Motor neuron (in vitro differentiated cells): ENCODE data around the gene HDAC2. TPM values are rescaled to one million over a fixed set of nuclear protein-coding genes. Genes with fewer than 3 reads are reported as not detected.
"Not testable (repeated sequence)": the region's sequence is repeated elsewhere in the genome, so short reads cannot be mapped to it uniquely, and the experiment has no call there.

Source experiments
- ATAC-seq, 8 experiments: fragments of 200-7000 bp; cut with Tn5 transposase; replicated peaks in 6 of 8; 2 replicates each; pipeline ENCODE4 v1.8.0; 2021; ENCODE audit warnings: mild to moderate bottlenecking in 8 of 8, moderate library complexity in 8 of 8
- H3K27ac ChIP-seq, 2 donors: fragments of 250-450 bp; sonication (Bioruptor Pico); 2 replicates each; pipeline ENCODE4 v1.9.0; 2021; ENCODE audit warnings: antibody characterized with exemption in 2 of 2, mild to moderate bottlenecking in 2 of 2, moderate library complexity in 1 of 2
- H3K4me1 ChIP-seq, 2 donors: fragments of 250-450 bp; sonication (Bioruptor Pico); replicated peaks in 1 of 2; 2 replicates each; pipeline ENCODE4 v1.6.1; 2021; ENCODE audit warnings: antibody characterized with exemption in 2 of 2, mild to moderate bottlenecking in 2 of 2, moderate library complexity in 1 of 2
- H3K4me3 ChIP-seq, 5 donors: fragments of 250-450 bp; sonication (Bioruptor Pico); 2 replicates each; pipeline ENCODE4 v1.9.0; 2021; ENCODE audit warnings: antibody characterized with exemption in 5 of 5, mild to moderate bottlenecking in 5 of 5, moderate library complexity in 4 of 5
- WGBS, 10 experiments: fragments of 450-650 bp; shearing (Covaris generic); methylation state at CpG; one replicate each; pipeline ENCODE4 v1.0.0; 2022; 5-methylcytosine and 5-hydroxymethylcytosine counted together
- in situ Hi-C, 9 experiments: fragments of 400-800 bp; cut with MboI; loops; one replicate each; pipeline ENCODE4 v1.15.0; 2021; ENCODE audit warnings: low sequenced_read_pairs in 9 of 9, low pct_unique_long_range_greater_than_20kb in 2 of 9; ENCODE audit not compliant: unreplicated experiment in 9 of 9
- total RNA-seq, 8 experiments: library from RNA; unstranded; fragments of 300-600 nt; gene quantifications; 2 replicates each; pipeline versions ENCODE4 v1.2.3 to v1.2.4, GENCODE V29; 2022

HDAC2 gene
- total RNA-seq, 8 experiments from 2014 or later: 95.8 to 356 (median 205) TPM

DNA sequence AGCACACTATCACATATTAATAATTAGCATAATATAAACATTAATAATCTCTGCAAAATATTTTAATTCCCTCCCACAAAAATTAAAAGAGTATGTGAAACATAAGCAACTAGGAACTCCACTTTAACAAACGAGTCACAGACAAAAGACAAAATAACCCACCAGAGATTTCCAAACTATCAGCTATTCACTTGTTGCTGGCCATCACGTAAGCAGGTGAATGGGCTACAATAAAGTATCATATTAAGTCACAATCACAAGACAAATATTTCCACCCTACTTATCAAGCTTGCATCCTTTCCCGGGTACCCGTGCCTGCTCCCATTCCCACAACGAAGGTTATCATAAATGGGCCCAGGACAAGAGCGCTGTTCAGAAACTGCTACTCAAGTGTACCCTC is 2.5 kb downstream of the HDAC2 start:
- WGBS, 10 experiments: 0 to 50% (median 12%) methylated on average over 1 to 6 of the region's 6 CpGs; no CpG with 5 or more reads in 1 of the 10 experiments
- H3K27ac ChIP-seq: no peak overlapping the region
- ATAC-seq: no peak
- in situ Hi-C loops: no loop called here
- H3K4me1 ChIP-seq: peaks cover 4 to 11% of the 10 kb centered on the region in 2 donors
- peak overlapping the region; percentile 91 to 99 (median 99) for H3K4me3 ChIP-seq

DNA sequence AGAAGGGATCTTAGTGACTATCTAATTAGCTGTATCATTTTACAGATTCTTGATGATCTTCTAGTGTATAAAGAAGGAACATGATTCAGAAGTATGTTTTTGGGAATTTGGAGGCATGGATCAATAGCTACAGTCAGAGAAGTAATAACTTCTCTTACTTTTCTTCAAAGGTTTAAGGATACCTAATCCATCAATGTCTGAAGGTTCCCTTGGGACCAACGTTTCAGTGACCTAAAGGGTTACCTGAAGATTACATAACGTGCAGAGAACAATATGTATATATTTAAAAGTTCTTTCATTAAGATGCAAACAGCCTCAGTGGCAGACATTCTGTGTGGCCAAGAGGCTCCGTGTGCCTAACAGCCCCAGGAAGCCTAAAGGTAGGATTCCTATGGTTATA is 3.2 kb downstream of the HDAC2 start:
- ATAC-seq: no peak
- no peak overlapping the region for H3K27ac ChIP-seq
- 0 to 31% (median 10%) methylated on average over 1 to 3 of the region's 3 CpGs; no CpG with 5 or more reads in 1 of the 10 experiments for WGBS, 10 experiments
- in situ Hi-C loops: no loop called here
- peaks cover 4 to 11% of the 10 kb centered on the region in 2 donors for H3K4me1 ChIP-seq
- peak overlapping the region in 3 of 5 donors; percentile 91 to 99 (median 99) for H3K4me3 ChIP-seq

DNA sequence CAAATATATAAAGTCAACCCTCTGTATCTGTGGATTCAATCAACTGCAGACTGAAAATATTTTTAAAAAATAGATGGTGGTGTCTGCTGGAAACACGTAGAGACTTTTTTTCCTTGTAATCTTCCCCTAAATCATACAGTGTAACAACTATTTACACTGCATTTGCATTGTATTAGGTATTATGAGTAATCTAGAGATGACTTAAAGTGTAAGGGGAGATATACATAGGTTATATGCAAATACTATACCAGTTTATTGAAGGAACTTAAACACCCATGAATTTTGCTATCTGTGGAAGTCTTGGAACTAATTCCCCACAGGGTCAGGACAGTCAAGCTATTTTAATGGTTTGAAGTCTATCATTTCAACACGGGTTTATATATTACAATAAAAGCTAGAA is 10.2 kb downstream of the HDAC2 start:
- WGBS, 10 experiments: 0 to 88% (median 75%) methylated on average over 1 to 2 of the region's 2 CpGs
- Histone ChIP-seq H3K27ac (no peak overlapping the region), H3K4me3 (no peak overlapping the region), H3K4me1 (peaks cover 2 to 22% of the 10 kb centered on the region in 2 donors)
- in situ Hi-C loops: no loop called here
- peak in 1 of 8 experiments; percentile 82 for ATAC-seq

DNA sequence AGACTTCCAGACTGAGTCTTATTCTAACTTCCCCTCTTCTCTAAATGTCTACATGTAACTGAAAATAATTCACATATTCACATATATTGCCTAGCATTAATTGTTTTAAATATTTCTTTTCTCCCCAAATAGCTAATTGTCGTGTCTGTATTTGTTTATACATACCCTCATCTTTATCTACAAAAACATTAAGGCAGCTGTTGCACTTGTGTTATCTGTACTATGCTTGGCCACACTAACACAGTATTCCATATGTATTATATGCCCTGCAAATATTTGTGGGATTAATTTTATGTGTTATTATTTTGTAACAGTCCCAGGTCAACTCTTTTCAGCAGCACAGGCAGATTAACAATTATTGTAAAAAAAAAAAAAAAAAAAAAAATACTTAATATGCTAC is 11.7 kb downstream of the HDAC2 start:
- whole genome bisulfite sequencing, 10 experiments: 50 to 100% (median 93%) methylated on average over 1 of the region's 1 CpG; no CpG with 5 or more reads in 2 of the 10 experiments
- no peak overlapping the region for H3K4me3 ChIP-seq
- ATAC-seq: no peak
- in situ Hi-C loops: no loop called here
- peaks cover 2 to 22% of the 10 kb centered on the region in 2 donors for H3K4me1 ChIP-seq
- H3K27ac ChIP-seq: no peak overlapping the region

DNA sequence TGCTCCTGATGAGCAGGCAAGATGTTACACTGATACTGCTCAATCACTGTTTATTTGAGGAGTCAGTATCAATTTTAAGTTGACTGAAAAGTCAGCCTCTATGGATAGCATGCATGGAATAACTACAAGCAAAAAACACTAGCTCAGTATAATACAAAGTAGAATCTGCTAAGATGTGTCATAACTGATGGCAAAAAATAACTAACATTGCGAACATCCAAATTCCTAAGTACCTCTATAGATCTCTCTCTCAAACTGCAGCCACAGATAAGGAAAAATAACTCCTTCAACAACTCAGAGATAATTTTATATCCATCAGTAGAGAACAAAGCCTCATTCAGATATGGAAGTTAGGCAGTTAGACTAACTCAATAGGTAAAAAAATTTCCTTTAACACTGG is 16.3 kb downstream of the HDAC2 start:
- Histone ChIP-seq H3K4me1 (peaks cover 0 to 3% of the 10 kb centered on the region in 2 donors), H3K4me3 (no peak overlapping the region), H3K27ac (no peak overlapping the region)
- ATAC-seq: no peak
- in situ Hi-C loops: no loop called here
- WGBS, 10 experiments: 100% methylated on average over 1 of the region's 1 CpG; no CpG with 5 or more reads in 3 of the 10 experiments

DNA sequence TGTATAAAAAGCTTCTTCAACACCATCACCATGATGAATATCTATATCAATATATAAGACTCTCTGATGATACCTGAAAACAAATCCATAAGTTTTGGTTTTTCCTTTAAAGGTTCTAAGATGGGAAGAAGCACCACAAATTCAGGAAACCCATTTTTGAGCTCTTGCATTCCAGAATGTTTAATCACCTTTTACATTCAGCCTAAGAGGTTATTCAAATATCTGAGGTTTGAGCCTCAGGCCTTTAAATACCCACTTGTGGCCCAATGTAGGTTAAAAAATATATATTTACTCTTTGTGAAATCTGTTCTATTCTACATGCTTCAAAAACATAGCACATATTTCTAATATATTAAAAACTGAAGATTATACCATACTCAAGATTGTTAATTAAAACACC is 17.6 kb downstream of the HDAC2 start:
- Histone ChIP-seq H3K4me3 (no peak overlapping the region), H3K4me1 (no peaks in the 10 kb centered on the region), H3K27ac (no peak overlapping the region)
- in situ Hi-C loops: no loop called here
- ATAC-seq: no peak

DNA sequence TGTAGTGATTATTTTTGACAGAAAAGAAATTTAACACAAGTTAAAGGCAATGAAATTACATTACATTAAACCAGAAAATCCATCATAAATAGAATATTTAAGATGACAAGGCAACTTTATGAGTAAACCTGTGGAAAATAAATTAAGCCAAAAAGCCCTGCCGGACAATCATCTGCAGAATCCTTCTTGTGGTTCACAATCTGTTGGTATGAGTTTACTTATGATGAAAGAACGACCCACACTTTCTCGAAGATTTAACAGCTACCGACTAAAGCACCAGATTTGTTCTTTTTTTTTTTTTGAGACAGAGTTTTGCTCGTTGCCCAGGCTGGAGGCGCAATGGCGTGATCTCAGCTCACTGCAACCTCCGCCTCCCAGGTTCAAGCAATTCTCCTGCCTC is 21.4 kb downstream of the HDAC2 start:
- ATAC-seq: no peak
- no peak overlapping the region for H3K4me3 ChIP-seq
- WGBS, 10 experiments: 80 to 100% (median 93%) methylated on average over 2 to 8 of the region's 8 CpGs; no CpG with 5 or more reads in 1 of the 10 experiments
- no peak overlapping the region for H3K27ac ChIP-seq
- H3K4me1 ChIP-seq: no peaks in the 10 kb centered on the region
- in situ Hi-C loops: no loop called here

DNA sequence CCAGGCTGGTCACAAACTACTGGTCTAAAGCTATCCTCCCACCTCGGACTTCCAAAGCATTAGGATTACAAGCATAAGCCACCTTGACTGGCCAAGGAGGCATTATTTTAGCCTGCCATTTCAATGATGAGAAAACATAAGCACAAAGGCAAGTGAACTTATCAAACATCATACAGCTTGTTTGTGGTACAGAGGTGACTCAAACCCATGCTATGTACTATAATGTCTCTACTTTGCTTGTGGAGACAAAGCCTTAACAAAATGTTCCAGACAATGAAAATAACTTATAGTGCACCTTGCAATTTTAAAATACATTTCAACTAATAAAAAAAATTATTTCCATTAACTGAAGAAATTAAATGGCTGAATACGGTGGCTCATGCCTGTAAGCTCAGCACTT is 26.2 kb downstream of the HDAC2 start:
- Histone ChIP-seq H3K27ac (no peak overlapping the region), H3K4me1 (no peaks in the 10 kb centered on the region), H3K4me3 (no peak overlapping the region)
- ATAC-seq: no peak
- in situ Hi-C loops: no loop called here
- 93 to 100% (median 100%) methylated on average over 1 to 2 of the region's 2 CpGs; no CpG with 5 or more reads in 2 of the 10 experiments for WGBS, 10 experiments

DNA sequence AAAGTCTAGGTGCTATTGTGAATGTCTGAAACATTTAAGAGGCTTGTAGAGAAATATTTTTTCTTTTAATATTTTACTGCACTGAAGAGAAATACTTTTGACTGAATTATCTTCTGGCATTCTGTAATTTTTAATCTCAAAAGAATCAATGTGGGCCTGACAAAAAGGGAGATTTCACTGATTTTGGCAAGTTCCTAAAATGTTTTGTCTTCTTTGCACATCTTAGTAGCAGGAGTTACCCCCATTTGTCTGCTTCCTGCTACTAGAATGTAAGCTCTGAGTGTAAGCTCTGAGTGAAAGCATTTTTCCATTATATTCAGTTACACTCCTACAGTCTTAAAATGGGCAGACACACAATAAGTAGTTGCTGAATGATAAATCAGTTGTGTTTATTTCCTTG is 31.1 kb downstream of the HDAC2 start:
- in situ Hi-C loops: no loop called here
- Histone ChIP-seq H3K27ac (no peak overlapping the region), H3K4me1 (no peaks in the 10 kb centered on the region), H3K4me3 (no peak overlapping the region)
- no peak for ATAC-seq

DNA sequence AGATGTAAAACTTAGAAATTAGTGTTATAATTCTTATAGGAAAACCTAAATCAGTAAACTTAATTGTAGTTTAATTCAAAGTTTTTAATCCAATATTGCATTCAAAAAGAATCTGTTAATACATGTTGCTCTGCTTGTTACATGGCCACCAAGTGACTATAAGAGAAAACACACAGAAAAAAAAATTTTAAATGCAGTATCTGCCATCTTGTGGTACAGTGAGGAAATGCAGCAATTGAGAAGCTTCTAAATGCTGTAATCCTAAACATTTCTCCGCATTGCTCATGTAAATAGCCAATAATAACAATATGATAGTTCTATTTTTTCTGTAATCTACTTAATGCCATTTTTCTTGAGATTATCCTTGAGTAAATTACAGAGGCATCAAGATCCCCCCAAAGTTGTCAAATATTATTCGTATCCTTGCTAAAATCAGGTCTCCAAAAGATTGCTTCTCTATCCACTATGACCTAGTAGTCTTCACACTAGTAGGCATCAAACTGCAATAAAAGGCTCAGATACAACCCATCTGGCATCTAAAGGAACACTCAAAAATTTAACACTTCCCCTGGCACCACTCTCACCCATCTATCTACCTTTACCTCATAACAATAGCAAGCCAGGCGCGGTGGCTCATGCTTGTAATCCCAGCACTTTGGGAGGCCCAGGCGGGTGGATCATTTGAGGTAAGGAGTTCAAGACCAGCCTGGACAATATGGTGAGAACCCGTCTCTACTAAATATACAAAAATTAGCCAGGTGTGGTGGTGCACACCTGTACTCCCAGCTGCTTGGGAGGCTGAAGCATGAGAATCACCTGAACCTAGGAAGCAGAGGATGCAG is 34.6 kb downstream of the HDAC2 start:
- peak in 6 of 8 experiments; percentile 28 to 77 (median 65) for ATAC-seq

DNA sequence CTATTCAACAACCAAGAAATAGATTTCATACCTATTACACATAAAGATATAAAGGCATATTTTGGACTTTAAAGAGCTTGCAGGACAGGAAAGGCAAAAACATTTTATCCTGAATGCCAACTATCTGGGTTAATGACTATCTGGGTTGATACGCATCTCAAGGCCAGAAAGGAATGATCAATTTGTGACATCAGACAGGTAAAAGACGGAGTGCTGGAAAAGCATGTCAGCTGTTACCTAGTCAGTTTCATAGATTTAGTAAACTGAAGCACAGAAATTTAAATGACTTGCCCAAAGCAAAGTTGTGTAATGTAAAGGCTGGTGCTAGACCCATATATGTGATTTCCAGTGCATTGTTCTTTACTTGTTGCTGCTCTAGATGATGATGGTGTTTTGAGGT is 36.8 kb downstream of the HDAC2 start:
- Histone ChIP-seq H3K27ac (no peak overlapping the region), H3K4me3 (no peak overlapping the region), H3K4me1 (no peaks in the 10 kb centered on the region)
- in situ Hi-C loops: no loop called here
- 92 to 100% (median 100%) methylated on average over 1 to 2 of the region's 2 CpGs; no CpG with 5 or more reads in 3 of the 10 experiments for WGBS, 10 experiments
- ATAC-seq: no peak

More for the DNA sequence above, 34.6 kb downstream of the HDAC2 start:
- Histone ChIP-seq H3K4me3 (no peak overlapping the region), H3K4me1 (no peaks in the 10 kb centered on the region), H3K27ac (no peak overlapping the region)
- in situ Hi-C loops: no loop called here
- 29 to 94% (median 86%) methylated on average over 1 to 5 of the region's 6 CpGs for WGBS, 10 experiments

DNA sequence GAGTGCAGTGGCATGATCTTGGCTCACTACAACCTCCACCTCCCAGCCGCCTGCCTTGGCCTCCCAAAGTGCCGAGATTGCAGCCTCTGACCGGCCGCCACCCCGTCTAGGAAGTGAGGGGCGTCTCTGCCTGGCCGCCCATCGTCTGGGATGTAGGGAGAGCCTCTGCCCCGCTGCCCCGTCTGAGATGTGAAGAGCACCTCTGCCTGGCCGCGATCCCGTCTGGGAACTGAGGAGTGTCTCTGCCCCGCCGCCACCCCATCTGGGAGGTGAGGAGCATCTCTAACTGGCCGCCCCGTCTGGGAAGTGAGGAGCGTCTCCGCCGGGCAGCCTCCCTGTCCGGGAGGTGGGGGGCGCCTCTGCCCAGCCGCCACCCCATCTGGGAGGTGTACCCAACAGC is 39.0 kb downstream of the HDAC2 start:
- in situ Hi-C loops, ATAC-seq: not testable (repeated sequence)

DNA sequence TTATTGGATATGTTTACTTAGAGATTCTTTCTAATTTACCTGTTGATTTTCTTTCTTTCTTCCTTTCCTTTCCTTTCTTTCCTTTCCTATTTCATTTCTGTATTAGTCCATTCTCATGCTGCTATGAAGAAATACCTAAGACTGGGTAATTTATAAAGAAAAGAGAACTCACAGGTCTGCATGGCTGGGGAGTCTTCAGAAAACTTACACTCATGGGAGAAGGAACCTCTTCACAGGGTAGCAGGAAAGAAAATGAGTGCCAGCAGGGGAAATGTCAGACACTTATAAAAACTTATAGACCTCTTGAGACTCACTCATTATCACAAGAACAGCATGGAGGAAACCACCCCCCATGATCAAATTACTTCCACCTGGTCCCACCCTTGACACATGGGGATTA is 40.8 kb downstream of the HDAC2 start:
- Histone ChIP-seq H3K4me3 (no peak overlapping the region), H3K4me1 (no peaks in the 10 kb centered on the region), H3K27ac (no peak overlapping the region)
- ATAC-seq: no peak
- in situ Hi-C loops: no loop called here

More for the DNA sequence above, 39.0 kb downstream of the HDAC2 start:
- H3K4me1 ChIP-seq, H3K27ac ChIP-seq, H3K4me3 ChIP-seq: not testable (repeated sequence)
- WGBS, 10 experiments: 100% methylated on average over 4 to 6 of the region's 23 CpGs; no CpG with 5 or more reads in 8 of the 10 experiments

DNA sequence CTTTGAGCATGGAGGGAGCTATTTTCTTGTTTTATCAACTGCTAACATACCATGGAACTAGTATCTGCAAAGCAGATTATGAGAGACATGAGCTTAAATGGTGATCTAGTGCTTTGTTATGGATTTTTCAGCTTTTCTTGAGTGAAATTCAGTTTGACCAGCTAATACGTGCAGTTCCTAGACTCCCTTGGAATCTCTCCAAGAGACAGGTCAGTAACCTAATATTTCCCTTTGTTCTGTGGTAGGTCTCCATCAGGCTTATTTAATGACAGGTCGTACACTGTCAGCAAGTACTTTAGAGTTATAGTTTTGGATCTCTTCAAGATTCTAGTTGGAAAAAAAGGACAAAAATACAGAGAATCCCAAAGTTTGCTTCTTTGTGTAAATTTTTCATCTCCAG is 43.9 kb downstream of the HDAC2 start:
- Histone ChIP-seq H3K4me3 (no peak overlapping the region), H3K4me1 (no peaks in the 10 kb centered on the region), H3K27ac (no peak overlapping the region)
- ATAC-seq: no peak
- 29 to 94% (median 76%) methylated on average over 1 to 2 of the region's 2 CpGs; no CpG with 5 or more reads in 2 of the 10 experiments for WGBS, 10 experiments
- in situ Hi-C loops: no loop called here
